Measurements from ENCODE around the gene CD14.
"Not testable (repeated sequence)": the region's sequence is repeated elsewhere in the genome, so short reads cannot be mapped to it uniquely, and the experiment has no call there.

CD14 gene

DNA sequence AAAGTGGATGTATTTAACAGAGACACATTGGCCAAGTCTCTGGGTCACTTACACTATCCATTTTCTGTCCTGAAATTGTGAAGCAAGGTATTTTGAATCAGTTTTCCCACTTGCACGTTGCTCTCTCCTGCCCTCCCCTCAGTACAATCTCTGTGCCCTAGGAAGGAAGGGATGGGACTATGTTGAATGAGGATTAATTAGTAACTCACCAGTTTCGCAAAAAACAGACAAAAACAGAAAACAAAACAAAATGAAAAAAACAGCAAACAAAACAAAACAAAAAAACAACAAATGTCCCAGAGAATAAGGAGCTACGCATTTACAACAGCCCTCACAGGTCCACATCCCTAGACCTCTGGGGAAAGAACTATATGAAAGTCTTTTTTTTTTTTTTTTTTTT, 1.1 kb upstream of the CD14 start:
- no peak for DNase-seq

DNA sequence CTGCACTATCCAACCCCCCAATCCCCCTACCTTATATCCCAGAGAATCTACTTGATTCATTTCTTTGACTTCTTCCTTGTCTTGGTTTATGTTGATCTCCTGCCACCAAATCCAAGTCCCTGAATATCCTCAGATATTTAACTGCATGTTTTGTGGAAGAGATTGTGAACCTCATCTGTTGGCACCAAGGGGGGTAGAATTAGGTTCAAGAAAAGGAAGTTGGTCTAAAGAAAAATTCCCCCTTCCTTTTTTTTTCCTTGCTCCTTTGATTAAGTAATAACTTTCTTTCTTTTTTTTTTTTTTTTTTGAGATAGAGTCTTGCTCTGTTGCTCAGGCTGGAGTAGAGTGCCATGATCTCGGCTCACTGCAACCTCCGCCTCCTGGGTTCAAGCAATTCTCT, 526 bp upstream of the CD14 start:
- DNase-seq = no peak

GRCh38 chr5:140632366-140633020, 482 bp downstream of the CD14 start:
- DNase-seq = no peak

DNA sequence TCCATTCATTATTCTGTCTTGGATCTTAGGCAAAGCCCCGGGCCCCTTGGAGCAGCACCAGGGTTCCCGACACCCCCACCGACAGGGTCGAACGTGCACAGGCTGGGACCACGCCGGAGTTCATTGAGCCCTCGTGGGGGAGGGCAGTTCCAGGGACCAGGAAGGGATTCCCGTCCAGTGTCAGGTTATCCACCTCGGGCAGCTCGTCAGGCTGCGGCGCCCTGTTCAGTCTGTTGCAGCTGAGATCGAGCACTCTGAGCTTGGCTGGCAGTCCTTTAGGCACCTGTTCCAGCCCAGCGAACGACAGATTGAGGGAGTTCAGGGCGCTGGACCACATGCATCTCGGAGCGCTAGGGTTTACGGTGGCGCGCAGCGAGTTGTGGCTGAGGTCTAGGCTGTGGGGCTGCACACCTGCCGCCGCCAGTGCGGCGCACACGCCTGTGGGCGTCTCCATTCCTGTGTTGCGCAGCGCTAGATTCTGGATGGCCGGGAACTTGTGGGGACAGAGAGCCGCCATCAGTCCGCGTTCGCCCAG, 1.1 kb downstream of the CD14 start:
- no peak for DNase-seq

- no peak for DNase-seq
Measured at GRCh38 chr5:140631036-140631417, 1.9 kb downstream of the CD14 start.

DNA sequence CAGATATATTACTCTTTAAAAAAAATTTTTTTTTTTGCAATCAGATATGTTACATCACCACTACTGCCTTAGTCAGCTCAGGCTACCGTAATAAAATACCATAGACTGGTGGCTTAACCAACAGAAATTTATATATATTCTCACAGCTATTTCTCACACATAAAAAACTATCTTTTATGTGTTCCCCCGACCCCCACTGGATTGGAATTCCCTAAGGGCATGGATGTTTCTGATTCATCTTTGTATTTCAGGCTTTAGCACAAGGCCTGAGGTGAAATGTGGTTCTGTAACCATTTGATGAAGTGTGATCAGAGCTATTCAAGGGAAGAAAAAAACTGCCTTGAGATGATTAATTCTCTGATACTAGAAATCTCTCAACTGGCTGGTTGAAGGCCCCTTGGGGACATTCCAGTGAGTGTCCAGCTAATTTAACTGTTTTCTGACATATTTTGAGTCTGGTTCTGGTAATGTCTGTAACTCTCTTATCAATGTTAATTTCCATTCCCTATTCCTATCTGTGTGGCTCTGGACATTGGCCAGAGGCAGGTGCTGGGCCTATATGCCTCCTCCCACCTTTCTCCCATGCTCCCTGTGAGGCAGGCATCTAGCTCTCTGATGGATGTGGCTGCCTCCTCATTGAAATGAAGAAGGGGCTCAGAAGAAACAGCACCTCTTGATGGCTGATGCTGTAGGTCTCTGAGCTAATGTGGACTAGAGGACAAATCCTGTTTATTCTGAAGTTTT, 2.5 kb downstream of the CD14 start:
- no peak for DNase-seq

DNA sequence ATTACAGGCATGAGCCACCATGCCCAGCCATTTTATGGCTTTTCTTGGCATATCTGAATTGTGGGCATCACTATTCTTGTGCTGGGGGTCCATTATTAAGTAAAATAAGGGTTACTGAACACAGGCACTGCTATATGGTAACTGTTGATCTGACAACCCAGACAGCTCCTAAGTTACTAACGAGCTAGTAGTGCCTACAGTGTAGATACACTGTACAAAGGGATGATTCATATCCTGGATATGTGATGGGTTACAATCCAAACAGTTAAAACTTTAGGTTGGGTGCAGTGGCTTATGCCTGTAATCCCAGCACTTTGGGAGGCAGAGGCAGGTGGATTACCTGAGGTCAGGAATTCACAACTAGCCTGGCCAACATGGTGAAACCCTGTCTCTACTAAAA, 4.3 kb downstream of the CD14 start:
- no peak for DNase-seq

DNA sequence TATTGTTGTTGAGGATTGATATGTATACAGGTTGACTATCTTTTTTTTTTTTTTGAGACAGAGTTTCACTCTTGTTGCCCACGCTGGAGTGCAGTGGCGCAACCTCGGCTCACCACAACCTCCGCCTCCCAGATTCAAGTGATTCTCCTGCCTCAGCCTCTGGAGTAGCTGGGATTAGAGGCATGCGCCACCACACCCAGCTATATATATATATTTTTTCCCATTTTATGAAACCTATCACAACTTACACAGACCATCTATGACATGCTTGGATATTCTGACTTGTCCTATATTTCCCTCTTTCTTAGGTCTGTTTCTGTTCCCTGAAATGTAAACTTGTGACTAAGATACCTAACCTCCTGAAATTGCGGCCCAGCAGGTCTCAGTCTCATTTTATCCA, 5.0 kb downstream of the CD14 start:
- no peak for DNase-seq

DNA sequence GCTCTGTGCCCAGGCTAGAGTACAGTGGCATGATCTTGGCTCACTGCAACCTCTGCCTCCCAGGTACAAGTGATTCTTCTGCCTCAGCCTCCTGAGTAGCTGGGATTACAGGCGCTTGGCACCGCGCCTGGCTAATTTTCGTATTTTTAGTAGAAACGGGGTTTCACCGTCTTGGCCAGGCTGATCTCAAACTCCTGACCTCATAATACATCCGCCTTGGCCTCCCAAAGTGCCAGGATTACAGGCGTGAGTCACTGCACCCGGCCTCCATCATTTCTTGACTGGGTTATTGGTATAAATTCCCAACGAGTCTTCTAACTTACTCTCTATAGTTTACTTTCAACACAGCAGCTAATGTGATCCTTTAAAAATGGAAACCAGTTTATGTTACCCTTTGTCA, 8.1 kb downstream of the CD14 start:
- DNase-seq = not testable (repeated sequence)

DNA sequence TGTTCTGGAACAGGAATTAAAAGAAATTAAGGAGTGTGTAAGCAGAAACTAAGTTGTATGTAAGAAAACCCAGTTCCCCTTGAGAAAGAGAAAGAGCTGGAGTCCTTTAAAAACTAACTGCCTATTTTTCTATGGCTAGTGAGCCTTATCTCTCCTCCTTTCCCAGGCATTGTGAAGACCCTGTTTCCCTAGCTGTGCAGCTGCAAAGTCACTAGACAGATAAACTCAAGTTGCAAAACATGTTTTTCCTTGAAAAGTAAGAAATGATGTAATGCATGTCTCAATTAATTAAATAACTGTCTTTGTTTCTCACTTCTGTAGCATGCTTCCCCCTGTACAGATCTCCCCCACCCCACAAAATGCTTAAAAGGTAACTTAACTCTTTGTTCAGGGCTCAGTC, 9.9 kb downstream of the CD14 start:
- DNase-seq = not testable (repeated sequence)

DNA sequence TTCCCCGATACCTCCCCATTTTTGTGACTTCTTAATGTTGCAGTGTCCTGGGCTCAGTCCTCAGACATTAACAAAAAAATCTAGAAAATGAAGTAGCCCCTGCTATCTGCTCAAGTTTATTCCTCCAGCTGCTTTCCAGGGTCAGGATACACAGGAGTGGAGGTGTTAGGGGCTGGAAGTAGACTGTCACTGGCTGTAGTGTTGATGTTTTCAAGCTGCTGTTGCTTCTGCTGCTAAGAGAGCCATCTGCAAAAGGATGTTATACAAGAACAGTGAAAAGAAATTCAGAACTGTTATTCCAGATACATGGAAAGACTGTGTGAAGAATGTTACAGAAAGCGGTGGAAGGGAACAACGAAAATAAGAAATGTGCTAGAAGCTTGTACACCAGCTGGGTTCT, 10.7 kb downstream of the CD14 start:
- no peak for DNase-seq

- no peak for DNase-seq
Measured at GRCh38 chr5:140611020-140611521, 21.9 kb downstream of the CD14 start.

GRCh38 chr5:140609126-140609525, 23.8 kb downstream of the CD14 start:
- no peak for DNase-seq

- no peak for DNase-seq
Measured at GRCh38 chr5:140608722-140609121, 24.3 kb downstream of the CD14 start.

DNA sequence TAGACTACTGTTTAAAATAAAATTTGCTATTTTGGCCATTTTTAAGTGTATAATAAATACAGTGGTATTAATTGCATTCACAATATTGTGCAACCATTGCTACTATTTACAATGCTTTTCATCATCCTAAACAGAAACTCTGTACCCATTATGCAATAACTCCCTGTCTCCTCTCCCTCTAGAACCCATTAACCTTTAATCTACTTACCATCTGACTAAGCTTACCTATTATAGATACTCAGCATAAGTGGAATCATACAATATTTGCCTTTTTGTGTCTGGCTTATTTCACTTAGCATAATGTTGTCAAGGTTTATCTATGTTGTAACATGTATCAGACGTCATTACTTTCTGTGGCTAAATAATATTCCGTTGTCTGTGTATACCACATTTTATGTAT, 25.9 kb downstream of the CD14 start:
- no peak for DNase-seq

GRCh38 chr5:140605879-140606278, 27.1 kb downstream of the CD14 start:
- DNase-seq = no peak

GRCh38 chr5:140603734-140604133, 29.2 kb downstream of the CD14 start:
- DNase-seq = no peak

GRCh38 chr5:140603446-140603698, 29.6 kb downstream of the CD14 start:
- not testable (repeated sequence) for DNase-seq

GRCh38 chr5:140602147-140602546, 30.8 kb downstream of the CD14 start:
- no peak for DNase-seq

GRCh38 chr5:140600096-140600495, 32.9 kb downstream of the CD14 start:
- DNase-seq = no peak

DNA sequence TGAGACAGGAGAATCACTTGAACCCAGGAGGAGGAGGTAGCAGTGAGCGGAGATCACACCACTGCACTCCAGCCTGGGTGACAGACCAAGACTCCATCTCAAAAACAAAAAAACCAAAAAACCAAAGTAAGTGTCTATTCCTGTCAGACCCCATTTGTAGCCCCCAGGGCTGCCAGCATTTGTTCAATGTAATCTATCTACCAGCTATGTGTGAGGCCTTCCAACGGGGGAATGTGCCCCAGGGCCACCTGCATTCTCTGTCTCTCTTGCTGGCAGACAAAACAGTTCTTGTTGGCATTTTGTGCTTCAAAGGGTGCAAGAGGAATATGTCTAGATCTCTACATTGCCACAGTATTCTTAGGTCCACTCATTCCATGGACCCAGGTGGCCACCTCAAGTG, 34.1 kb downstream of the CD14 start:
- DNase-seq = no peak

DNA sequence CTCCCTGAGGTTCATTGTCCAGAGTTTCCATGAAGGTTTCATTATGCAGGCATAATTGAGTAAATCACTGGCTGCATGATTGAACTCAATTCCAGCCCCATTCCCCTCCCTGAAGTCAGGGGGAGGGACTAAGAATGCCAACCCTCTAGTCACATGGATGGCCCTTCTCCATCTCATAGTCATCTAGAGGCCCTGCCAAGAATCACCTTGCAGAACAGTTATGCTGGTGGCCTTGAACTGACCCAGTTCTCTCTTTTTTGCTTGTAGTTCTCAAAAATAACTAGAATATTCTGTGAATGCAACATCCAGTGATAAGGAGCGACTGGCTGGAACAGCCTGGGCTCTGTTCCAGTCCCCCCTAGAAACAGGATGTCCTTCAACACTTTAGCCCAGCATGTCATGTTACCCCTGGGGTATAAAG, 36.6 kb downstream of the CD14 start:
- DNase-seq = no peak

DNA sequence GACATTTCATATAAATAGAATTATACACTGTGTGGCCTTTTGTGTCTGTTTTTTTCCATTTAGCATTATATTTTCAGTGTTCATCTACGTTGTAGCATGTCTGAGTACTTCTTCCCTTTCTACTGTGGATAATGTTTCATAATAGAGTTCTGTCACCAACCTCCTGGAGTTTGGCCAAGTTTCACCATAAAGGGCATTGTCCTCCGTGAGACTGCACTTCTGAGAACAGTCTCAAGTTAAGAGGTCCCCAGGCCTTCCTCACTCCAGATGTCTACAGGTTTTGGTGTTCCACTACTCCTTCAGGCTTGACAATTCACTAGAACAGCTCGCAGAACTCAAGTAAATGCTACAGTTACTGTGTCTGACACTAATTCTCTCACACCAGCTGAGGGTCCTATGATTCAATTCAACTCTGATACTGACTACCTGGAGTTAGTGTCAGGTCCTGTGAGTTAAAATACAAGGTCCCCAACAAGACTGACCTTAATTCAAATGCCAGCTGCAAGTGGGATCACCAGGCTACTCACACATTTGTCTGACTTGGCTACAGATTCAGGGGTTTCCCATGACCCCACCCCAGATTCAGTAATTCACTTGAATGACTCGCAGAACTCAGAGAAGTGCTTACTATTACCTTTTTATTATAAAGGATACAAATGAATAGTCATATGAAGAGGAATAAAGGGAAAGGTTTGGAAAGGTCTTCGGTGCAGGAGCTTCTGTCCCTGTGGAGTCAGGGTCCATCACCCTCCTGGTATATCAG, 37.3 kb downstream of the CD14 start:
- DNase-seq = no peak

GRCh38 chr5:140594169-140594568, 38.8 kb downstream of the CD14 start:
- no peak for DNase-seq

All from SW 1271 (cell line).